RPMI8226 (cell line): ENCODE data around the gene ACLY.

Experiments
- DNase-seq: peaks from one replicate; pipeline ENCODE4 v3.0.0-alpha.2; 2015

ACLY gene

DNA sequence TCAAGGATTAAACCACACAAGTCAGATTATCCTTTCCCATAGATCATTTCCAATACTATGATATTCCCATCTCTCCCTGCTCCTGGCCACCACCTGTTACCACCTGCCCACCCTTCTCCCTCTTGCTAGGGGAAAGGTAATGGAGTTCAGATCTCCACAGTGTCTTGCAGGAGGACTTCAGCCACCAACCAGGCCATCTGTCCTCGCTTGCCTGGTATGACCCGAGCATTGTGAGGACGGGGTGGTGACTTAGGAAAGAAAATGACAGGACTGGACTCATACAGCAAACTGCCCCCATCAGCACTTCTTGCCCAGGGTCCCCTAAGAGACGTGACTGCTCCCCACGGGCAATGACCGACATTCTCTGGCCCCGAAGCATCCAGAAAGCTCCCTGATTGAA lies 95.2 kb downstream of the ACLY start:
- DNase-seq: no peak

GRCh38 chr17:41823141-41823524 lies 95.6 kb downstream of the ACLY start:
- DNase-seq: no peak

DNA sequence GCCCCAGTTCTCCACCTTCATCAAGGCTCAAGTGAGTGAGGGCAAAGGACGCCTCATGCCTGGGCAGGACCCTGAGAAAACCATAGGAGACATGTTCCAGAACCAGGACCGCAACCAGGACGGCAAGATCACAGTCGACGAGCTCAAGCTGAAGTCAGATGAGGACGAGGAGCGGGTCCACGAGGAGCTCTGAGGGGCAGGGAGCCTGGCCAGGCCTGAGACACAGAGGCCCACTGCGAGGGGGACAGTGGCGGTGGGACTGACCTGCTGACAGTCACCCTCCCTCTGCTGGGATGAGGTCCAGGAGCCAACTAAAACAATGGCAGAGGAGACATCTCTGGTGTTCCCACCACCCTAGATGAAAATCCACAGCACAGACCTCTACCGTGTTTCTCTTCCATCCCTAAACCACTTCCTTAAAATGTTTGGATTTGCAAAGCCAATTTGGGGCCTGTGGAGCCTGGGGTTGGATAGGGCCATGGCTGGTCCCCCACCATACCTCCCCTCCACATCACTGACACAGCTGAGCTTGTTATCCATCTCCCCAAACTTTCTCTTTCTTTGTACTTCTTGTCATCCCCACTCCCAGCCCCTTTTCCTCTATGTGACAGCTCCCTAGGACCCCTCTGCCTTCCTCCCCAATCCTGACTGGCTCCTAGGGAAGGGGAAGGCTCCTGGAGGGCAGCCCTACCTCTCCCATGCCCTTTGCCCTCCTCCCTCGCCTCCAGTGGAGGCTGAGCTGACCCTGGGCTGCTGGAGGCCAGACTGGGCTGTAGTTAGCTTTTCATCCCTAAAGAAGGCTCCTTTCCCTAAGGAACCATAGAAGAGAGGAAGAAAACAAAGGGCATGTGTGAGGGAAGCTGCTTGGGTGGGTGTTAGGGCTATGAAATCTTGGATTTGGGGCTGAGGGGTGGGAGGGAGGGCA lies 96.3 kb downstream of the ACLY start:
- no peak for DNase-seq

- no peak for DNase-seq
These were observed 97.0 kb downstream of the ACLY start for GRCh38 chr17:41821776-41822175.

- DNase-seq: no peak
These were observed 100.7 kb downstream of the ACLY start for GRCh38 chr17:41818024-41818423.
